HG02763 (cell line): ENCODE data around the gene MSL3B.

ENCODE experiments used
- ATAC-seq: cut with Tn5 transposase; IDR thresholded peaks from one replicate; pipeline ENCODE4 v1.9.1; 2021; ENCODE audit warnings: mild to moderate bottlenecking, moderate library complexity; ENCODE audit not compliant: unreplicated experiment

MSL3B gene

DNA sequence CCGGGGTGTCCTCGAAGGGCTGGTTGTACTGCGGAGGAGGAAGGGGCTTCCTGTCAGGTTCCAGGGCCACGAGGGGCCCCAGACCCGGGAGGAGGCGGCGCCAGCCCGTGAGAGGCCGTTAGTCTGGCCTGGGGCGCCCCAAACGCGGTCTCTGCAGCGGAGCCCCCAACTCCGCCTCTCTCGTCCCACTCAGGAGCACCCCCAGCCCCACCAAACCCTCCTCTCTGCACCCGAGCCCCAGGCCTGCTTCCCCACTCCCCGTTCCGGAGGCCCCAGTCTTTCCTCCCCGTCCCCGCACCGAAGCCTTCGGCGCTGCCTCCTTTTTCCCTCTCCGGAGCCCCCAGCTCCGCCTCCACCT, 14.3 kb downstream of the MSL3B start:
- ATAC-seq: no peak

DNA sequence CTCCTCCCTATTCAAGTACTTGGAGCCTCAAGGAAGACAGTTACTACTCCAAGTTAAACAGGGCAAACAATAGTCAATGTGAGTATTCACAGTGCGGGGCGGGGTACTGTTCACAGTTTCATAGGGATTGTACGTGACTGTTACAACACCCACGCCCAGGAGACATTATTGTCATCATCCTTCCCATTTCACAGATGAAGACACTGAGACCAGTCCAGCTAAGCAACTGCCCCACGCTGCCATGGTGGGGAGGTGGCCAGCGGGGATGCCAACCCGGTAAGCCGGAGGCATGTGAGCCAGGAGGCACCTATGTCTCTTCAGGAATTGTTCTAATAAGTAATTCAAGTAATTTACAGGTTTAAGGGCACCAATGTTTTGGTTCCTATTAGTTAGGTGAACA, 14.8 kb downstream of the MSL3B start:
- ATAC-seq: no peak

DNA sequence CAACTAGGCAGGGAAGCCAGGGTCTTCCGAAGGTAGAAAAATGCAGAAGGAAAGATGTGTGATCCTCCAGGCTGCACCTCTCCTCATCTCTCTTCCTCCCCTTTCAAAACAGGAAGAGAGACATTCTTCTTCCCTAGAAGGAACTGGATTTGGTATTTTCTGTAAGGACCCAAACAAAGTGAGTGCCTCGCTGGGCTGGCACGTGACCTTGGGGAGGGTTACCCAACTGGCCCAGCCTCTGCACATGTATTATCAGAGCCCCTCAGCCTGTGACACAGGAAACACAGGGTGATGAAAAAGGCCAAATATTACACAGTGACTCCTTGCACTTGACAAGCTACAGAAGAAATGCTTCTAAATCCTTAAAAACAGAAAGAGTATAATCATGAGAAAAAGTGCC, 16.1 kb downstream of the MSL3B start:
- no peak for ATAC-seq

DNA sequence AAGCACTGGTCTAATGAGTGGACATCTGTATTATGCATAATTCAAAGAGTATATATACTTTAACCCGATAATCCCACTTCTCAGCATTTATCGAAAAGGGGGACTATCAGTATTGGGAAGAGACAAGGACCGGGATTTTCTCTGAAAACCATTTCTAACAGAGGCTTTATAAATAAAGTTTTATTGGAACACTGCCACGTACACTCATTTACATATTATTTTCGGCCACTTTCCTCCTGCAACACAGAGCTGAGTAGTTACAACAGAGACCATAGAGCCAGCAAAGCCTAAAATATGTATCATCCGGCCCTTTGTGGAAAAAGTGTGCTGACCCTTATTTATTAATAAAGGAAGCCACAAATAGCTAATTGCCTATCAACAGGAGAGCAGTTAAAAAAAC, 17.0 kb downstream of the MSL3B start:
- ATAC-seq: no peak

DNA sequence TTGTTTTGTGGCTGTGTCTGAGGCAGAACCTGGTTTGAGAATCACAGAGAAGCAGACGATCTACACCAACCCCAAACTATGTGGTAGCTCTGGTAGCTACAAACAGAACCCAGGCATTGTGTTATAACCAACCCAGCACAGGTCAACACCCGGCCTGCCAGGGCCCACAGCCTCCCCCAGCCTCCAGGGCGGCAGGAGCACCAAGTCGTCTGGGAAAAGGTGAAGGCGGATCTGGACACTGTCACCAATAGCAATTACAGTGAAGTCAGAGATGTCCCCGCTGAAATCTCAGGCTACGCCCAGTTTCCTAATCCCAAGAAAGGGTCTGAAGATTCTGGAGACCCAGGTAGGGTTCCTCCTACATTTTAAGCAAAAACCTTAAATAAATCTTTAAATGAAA, 17.4 kb downstream of the MSL3B start:
- no peak for ATAC-seq

DNA sequence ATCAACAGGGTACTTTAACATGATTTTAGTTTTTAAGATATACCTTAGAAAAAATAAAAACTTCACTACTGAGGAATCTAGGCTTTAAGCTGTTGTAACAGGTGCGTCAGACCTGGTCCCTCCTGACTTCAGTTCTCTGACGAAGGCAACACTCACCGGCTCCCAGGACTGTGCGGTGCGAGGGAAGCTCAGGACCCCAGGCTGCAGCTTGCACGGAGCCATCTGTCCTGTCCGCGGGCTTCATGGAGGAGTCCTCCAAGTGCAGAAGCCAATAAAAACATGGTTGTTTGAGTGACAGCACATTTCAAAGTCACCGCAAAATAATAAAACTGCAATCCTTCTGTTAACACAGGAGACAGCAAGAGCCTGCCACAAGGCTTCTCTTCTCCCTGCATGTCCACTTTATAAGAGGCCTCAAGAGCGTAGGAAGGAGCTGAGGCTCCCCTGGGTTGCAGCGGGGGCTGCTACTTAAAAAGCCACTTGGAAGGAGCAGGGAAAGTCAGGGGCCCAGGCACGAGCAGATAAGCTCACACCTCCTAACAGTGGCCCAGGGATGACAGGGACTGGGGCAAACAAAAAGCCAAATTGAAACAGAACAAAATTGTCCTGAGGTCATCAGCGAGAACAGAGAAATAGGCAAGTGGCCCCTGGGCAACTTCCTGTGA, 18.4 kb downstream of the MSL3B start:
- ATAC-seq: no peak

DNA sequence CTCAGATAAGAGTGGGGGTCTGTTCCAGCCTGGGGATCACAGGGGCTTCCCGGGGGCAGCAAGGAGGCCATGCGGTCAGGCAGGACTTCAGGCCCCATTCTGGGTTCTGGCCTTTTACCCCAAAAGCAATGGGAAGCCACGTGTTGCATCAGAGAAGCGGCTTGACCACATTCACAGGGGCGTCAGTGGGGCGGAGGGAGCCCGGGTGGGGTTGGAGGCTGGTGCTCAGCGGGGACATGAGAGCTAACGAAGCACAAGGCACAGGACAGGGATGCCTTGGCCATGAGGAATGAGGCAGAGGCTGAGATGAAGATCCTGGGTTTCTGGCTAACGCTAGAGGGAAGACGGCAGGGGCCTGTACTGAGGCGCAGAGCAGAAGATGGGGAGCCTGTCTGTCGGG, 19.9 kb downstream of the MSL3B start:
- no peak for ATAC-seq

DNA sequence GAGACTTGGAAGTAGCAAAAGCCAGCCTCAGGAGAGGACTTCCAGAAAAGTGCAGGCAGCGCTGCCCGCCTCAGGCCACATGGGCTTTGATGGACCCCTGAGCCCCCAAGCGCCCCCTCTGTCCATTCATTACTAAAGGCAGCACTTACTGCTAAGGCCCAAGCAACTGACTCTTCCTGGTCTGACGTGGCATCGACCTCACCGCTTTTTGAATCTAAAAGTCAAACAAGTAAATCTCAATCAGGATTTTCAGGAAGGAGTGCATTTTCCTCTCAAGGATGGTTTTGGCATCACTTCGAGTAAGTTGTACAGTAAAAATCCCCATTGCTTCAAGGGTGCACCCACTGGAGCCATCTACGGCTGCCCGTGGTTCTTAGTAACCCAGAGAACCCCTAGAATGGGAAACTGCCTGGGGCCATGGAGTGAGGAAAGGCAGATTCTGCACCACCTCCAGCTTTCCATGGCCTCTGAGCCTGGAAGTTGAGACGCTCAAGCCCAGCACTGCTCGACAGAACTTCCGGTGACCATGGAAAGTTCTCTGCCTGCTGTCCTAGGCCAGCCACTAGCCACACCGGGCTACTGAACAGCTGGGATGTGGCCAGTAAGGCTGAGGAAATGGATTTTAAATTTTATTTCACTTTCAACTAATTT, 20.8 kb downstream of the MSL3B start:
- ATAC-seq: no peak

DNA sequence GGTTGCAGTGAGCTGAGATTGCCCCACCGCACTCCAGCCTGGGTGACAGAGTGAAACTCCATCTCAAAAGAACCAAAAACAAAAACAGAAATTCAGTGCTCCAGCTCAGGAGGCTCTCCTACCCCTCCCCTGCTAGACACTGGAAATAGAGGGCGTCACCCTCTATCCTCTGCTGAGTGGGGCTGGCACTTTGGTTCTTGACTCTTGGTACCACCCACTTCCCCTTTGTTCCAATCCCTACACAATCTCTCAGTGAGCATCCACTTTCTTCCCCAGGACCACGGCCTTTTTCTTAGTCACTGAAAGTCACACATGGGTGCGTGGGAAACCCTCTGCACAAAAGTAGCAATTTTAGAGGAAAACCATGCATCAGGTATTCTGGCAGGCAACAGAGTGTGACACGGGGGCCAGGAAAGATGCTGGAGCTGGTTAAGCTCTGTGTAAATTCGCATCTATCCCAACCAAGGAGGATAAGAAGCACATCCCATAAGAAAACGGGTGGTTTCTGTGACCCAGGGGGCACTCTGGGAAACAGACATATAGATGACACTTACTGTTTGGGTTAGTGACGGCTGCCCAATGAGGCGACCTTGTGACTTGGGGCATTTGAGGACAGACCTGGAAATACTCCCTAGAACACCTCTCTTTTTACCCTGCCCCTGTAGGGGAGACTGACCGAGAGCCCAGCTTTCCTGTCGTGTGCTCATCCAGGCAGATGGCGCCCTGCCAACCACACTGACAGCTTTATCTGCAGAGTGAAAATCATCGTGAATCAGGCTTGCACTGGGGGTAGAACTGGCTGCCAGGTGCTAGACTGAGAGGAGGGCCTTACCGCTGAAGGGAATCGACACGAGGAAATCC, 21.6 kb downstream of the MSL3B start:
- no peak for ATAC-seq

DNA sequence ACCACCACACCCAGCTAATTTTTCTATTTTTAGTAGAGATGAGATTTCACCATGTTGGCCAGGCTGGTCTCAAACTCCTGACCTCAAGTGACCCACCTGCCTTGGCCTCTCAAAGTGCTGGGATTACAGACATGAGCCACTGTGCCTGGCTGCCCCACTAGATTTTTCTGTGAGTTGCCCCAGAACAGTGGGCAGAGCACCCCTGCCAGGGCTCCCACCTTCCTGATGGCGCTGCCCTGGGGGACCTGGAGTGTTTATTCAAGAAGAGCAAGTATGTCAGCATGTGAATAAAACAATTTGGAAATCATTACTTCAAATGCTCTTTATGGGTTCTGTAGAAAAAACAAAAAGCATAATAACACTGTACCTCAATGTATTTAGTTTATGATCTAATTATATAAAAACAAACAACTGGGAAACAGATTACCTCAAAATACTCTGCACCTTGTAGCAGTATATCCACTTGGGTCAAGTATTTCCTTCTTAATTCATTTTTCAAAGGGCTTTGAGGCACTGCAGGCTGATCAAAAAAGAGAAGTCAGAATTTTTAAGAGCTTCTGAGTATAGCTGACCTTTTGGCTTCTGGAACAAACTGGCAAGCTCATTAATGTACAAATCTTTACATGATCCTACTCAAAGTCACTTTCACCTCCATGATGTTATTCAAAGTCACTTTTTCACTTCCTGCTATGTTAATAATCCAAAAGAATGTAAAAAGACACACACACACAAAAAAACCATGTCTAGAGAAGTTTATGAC, 22.7 kb downstream of the MSL3B start:
- ATAC-seq: no peak

DNA sequence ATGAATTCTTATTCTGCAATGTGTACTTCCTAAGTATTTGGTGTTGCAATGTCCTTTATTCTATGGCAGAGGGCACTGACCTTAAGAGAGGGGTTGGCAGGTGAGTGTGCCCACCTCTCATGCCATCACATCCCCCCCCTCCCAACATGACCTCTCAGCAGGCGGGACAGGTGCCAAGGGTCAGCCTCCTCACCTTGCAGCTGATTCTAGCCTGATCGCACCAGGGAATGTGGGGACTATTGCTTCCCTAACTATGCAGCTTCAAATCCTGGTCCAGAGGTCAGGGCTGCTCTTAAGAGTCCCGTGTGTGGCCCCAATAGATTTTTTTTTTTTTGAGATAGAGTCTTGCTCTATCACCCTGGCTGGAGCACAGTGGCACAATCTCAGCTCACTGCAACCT, 23.4 kb downstream of the MSL3B start:
- ATAC-seq: no peak

DNA sequence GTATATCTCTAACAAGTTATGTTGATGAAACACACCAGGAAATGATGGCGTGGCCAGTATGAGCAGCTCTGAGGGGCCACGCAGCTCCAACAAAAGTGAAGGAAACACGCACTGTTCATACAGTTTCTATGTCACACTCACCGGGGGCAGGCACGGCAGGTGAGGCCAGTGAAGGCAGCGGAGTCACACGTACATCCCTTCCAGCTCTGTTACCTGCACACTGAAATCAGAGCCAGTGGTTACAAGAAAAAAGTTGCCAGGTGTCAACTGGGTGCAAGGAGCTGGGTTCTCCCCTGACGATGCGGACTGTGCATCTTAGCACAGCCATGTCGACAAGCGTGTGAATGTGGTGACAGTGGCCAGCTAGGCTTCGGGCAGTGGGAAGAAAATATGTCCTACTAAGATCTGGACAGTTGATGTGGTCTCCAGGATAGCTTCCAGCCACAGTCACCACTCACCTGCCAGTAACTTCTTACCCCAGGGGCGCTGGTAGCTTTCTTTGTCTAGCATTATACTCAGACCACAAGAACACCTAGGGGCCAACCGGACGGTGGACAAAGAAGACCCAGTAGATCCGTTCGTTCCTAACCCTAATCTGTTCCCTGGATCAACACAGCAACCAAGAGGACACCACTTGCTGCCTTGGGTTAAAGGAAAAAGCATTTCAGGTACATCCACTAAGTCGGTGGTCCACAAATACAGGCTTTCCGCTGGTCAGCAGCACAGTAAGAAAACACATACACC, 23.9 kb downstream of the MSL3B start:
- no peak for ATAC-seq

DNA sequence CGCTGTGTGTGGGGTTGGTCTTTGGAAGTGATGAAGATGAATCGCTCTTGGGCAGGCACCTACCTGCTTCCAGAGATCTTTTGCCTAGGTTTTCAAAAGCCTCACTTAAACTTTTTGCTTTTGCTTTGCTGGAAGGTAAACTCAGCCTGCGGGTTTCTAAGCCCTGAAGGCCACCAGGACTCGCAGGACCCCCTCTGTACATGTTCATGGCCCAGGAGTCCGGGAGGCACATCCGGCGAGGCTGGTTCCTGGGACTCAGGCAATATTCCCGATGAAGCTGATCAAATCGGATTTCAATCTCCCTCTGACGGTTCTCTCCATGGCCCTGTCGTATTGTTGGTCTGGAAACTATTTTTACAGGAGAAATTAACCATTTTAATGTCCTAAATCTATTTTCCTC, 27.0 kb downstream of the MSL3B start:
- no peak for ATAC-seq

DNA sequence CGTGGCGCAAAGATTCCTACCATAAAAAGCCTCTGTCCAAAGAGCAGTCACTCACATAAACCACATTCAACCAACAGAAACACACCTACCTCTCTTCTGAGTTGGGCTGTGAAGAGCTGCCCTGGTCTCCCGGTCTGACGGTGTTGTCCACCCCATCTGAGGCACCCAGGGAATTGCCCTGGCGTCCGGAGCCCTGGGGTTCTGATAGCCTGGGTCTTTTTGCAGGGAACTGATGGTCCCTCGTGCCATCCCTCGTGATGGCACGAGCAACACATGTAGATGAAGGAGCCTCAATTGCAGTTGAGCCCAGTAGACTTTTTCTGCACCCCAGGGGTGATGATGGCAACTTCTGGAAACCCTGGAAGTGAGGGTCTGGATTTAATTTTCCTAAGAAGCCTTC, 27.7 kb downstream of the MSL3B start:
- no peak for ATAC-seq

DNA sequence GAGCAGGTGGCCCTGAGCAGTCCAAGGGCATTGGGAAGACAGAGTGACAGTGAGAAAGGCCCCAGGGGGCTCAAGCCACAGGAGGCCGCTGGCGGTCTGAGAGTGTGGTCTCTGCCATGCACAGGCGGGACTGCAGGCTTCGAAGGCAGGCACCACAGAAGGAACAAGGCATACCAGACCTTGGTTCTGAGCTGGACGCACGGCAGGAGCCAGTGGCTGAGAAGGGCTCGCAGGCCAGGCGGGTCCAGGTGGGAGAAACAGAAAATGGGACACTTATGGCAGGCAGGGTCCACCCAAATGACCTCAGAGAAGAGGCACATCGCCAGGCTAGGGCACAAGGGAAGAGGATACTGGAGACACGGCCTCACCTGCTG, 28.8 kb downstream of the MSL3B start:
- ATAC-seq: no peak

DNA sequence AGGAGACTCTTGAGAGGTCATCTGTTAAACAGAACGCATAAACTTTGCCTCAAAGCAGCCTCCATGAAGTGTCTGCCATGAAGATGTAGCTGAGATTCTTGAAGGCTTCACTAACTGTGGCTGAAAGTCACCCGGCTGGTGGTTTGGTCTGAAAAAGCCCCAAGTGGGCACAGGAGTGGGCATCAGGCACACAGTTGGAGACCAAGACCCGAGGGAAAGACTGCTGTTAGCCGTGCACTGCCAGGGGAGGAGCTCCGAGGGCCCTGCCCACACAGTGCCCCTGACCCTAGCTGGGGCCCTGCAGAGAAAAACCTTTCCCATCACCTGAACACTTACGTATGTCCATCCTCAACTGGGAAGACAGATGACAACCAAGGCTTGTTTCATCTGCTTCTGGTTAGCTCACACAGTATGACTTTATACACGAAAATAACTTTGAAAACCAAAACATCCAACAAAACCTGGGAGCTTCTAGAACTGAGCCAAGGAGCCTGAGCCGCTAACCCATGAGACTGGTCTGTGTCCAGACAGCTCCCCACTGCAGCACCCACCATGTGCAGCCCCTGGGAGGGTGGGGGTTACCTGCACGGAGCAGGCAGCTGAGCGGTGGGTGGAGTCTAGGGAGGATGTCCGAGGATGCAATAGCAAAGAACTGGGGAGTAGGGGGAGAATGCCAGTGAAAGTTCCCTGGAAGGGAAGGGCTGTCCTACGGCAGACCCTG, 29.3 kb downstream of the MSL3B start:
- ATAC-seq: no peak

DNA sequence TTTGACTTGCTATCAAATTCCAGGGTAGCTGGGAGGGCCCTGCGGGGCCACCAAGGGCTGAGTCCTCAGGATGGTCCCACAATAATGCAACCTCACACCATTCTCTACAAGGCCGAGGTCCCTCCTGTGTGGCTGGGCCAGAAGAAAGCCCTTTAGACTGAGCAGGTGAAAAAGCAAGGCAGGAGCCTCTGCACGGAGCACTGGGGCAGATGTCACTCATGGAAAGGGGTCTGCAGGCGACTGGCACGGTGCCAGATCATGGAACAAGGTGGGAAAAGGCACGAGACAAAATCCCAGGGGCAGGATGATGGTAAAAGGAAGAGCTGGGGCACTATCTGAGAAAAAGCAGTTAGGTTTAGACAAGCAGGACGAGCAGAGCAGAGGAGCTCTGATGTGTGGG, 29.9 kb downstream of the MSL3B start:
- no peak for ATAC-seq

DNA sequence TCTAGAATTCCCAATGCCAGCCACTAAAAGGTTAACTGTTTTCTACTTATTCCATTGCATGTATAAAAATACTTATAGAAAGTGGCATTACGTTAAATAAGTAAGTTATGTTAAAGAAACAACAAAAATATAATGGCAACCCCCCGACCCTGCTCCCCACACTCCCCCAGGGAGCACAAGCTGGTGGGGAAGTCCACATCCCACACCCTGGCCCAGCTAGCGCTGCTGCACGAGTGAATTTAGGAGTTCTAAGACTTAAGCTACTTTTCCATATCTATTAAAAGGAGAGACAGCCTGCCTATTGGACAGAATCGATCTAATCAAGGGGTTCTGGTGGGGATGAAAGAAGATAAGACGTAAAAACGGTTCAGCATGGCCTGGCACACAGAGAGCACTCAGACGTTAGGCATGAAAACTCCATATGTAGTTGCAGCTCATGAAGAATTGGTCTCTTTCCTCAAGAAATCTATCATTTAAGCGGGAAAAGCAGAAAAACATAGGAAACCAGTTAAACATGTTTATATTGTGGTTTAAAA, 30.4 kb downstream of the MSL3B start:
- no peak for ATAC-seq

DNA sequence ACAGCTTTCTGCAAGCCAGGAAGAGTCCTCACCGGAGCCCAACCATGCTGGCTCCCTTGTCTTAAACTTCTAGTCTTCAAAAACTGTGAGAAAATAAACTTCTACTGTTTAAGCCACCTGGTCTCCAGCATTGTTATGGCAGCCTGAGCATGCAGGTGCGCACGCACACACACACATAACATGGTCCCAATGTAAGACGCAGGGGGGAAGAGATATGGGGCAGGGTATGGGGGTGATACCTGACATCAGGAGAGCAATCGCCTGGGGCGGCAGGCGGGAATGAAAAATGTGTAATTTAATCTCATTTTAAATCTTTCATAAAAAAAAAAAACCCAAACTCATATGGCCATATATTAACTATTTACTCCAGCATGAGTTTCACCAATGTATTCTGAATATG, 31.8 kb downstream of the MSL3B start:
- ATAC-seq: no peak
